Gastroesophageal sphincter (tissue), 3 donors: Measurements from ENCODE around the gene TEC.

Experiments used
- POLR2A ChIP-seq, 2 donors: fragments of 450-650 bp; IDR thresholded peaks; one replicate each; pipeline ENCODE4 v1.6.1; 2017; ENCODE audit warnings: antibody characterized with exemption in 2 of 2, mild to moderate bottlenecking in 2 of 2, moderate library complexity in 1 of 2
- TF ChIP-seq, protein P1 (sequence below), 4 experiments: fragments of 200-600 bp in 2 of 4; fragments of 450-650 bp in 2 of 4; sonication (generic) in 1 of 4; IDR thresholded peaks; one replicate each; pipeline ENCODE4 v1.5.1; 2017 to 2019; ENCODE audit warnings: antibody characterized with exemption in 4 of 4, mild to moderate bottlenecking in 2 of 4, moderate library complexity in 2 of 4

DNA sequence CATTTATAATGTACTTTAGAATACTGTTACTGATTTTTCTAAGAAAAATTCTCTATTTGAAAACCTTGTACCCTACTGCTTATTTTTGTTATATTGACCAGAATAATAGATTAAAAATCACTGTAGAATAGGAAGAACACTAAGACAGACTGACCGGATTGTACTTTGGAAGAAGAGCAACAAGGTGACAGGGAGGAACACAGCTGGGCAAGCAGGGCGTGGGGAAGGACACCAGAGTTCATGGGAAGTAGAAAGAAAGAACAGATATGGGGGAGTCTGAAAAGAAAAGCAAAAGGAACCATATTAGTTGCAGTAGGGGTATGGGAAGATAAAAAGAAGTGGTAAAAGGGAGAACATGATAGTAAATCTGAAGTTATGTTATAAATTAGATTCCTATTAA, 174.2 kb downstream of the TEC start:
- TF ChIP-seq POLR2A (IDR thresholded peaks at IDR 0.05), result no peak
- TF ChIP-seq, protein P1, sequence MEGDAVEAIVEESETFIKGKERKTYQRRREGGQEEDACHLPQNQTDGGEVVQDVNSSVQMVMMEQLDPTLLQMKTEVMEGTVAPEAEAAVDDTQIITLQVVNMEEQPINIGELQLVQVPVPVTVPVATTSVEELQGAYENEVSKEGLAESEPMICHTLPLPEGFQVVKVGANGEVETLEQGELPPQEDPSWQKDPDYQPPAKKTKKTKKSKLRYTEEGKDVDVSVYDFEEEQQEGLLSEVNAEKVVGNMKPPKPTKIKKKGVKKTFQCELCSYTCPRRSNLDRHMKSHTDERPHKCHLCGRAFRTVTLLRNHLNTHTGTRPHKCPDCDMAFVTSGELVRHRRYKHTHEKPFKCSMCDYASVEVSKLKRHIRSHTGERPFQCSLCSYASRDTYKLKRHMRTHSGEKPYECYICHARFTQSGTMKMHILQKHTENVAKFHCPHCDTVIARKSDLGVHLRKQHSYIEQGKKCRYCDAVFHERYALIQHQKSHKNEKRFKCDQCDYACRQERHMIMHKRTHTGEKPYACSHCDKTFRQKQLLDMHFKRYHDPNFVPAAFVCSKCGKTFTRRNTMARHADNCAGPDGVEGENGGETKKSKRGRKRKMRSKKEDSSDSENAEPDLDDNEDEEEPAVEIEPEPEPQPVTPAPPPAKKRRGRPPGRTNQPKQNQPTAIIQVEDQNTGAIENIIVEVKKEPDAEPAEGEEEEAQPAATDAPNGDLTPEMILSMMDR (IDR thresholded peaks at IDR 0.05), result no peak
